ENCODE results near the gene XPNPEP1.

XPNPEP1 gene

GRCh38 chr10:109891105-109891504 lies 32.2 kb downstream of the XPNPEP1 start:
- Histone ChIP-seq H3K27ac (ENCODE audit: low read length) (no peak overlapping the region), H3K79me2 (ENCODE audit: low read length) (no peaks in the 10 kb centered on the region), H4K20me1 (ENCODE audit: insufficient read depth, low read length) (peaks cover 6% of the 10 kb centered on the region; the same call in 1 of the 2 replicates), H3K36me3 (replicated peaks; ENCODE audit: low read depth, low read length) (peaks cover 6% of the 10 kb centered on the region), H3K4me1 (ENCODE audit: low read length) (no peaks in the 10 kb centered on the region), H3K4me2 (ENCODE audit: low read length) (no peak overlapping the region), H3K9ac (ENCODE audit: low read length) (no peak overlapping the region), H3K27me3 (ENCODE audit: low read depth, low read length) (no peaks in the 10 kb centered on the region), H3K4me3 (ENCODE audit: low read length) (no peak overlapping the region), H3K9me3 (ENCODE audit: insufficient read depth, low read length) (no peaks in the 10 kb centered on the region), H2AFZ (ENCODE audit: low read depth, low read length) (no peak overlapping the region)
- TF ChIP-seq, protein P1, sequence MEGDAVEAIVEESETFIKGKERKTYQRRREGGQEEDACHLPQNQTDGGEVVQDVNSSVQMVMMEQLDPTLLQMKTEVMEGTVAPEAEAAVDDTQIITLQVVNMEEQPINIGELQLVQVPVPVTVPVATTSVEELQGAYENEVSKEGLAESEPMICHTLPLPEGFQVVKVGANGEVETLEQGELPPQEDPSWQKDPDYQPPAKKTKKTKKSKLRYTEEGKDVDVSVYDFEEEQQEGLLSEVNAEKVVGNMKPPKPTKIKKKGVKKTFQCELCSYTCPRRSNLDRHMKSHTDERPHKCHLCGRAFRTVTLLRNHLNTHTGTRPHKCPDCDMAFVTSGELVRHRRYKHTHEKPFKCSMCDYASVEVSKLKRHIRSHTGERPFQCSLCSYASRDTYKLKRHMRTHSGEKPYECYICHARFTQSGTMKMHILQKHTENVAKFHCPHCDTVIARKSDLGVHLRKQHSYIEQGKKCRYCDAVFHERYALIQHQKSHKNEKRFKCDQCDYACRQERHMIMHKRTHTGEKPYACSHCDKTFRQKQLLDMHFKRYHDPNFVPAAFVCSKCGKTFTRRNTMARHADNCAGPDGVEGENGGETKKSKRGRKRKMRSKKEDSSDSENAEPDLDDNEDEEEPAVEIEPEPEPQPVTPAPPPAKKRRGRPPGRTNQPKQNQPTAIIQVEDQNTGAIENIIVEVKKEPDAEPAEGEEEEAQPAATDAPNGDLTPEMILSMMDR (IDR thresholded peaks at IDR 0.05; ENCODE audit: low read depth, low read length), result no peak
- no peak for TF ChIP-seq EZH2phosphoT487 (IDR thresholded peaks at IDR 0.05; ENCODE audit: low read depth)

DNA sequence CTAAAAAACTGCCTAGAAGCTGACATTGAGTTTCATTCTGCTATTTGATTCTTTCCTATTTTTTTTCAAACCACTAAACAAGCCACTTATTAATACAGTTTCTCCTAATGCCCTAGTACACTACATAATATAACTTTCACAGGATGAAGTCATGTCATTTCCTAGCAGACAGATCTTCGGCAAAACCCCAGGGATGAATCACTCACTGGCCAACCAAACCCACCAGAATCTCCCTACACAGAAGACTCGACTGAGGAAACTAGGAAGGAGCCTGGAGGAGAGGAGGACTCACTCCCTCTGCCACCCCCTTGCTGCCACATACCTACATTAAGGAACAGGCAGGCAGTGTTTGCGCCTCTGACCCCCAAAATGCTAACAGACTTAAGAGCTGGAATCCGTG lies 33.4 kb downstream of the XPNPEP1 start:
- Histone ChIP-seq H3K27ac (ENCODE audit: low read length) (no peak overlapping the region), H3K9ac (ENCODE audit: low read length) (no peak overlapping the region), H3K4me2 (ENCODE audit: low read length) (no peak overlapping the region)

GRCh38 chr10:109887776-109888175 lies 35.5 kb downstream of the XPNPEP1 start:
- H3K4me2 ChIP-seq (ENCODE audit: low read length), result no peak overlapping the region
- peaks cover 6% of the 10 kb centered on the region; the same call in 1 of the 2 replicates for H4K20me1 ChIP-seq (ENCODE audit: insufficient read depth, low read length)
- H3K36me3 ChIP-seq (replicated peaks; ENCODE audit: low read depth, low read length), result peaks cover 15% of the 10 kb centered on the region
- H2AFZ ChIP-seq (ENCODE audit: low read depth, low read length), result no peak overlapping the region
- no peak overlapping the region for H3K4me3 ChIP-seq (ENCODE audit: low read length)
- H3K9ac ChIP-seq (ENCODE audit: low read length), result no peak overlapping the region
- H3K27me3 ChIP-seq (ENCODE audit: low read depth, low read length), result no peaks in the 10 kb centered on the region
- H3K9me3 ChIP-seq (ENCODE audit: insufficient read depth, low read length), result no peaks in the 10 kb centered on the region
- peaks cover 17% of the 10 kb centered on the region for H3K4me1 ChIP-seq (ENCODE audit: low read length)
- H3K79me2 ChIP-seq (ENCODE audit: low read length), result no peaks in the 10 kb centered on the region
- no peak for TF ChIP-seq EZH2phosphoT487 (IDR thresholded peaks at IDR 0.05; ENCODE audit: low read depth)
- TF ChIP-seq, protein P1 (IDR thresholded peaks at IDR 0.05; ENCODE audit: low read depth, low read length), result no peak
- no peak overlapping the region for H3K27ac ChIP-seq (ENCODE audit: low read length)

More for the DNA sequence above, 33.4 kb downstream of the XPNPEP1 start:
- H3K36me3 ChIP-seq (replicated peaks; ENCODE audit: low read depth, low read length), result peaks cover 13% of the 10 kb centered on the region
- H3K9me3 ChIP-seq (ENCODE audit: insufficient read depth, low read length), result no peaks in the 10 kb centered on the region
- no peaks in the 10 kb centered on the region for H3K27me3 ChIP-seq (ENCODE audit: low read depth, low read length)
- H3K79me2 ChIP-seq (ENCODE audit: low read length), result no peaks in the 10 kb centered on the region
- no peak overlapping the region for H2AFZ ChIP-seq (ENCODE audit: low read depth, low read length)
- H3K4me3 ChIP-seq (ENCODE audit: low read length), result no peak overlapping the region
- no peaks in the 10 kb centered on the region for H3K4me1 ChIP-seq (ENCODE audit: low read length)
- H4K20me1 ChIP-seq (ENCODE audit: insufficient read depth, low read length), result no peaks in the 10 kb centered on the region
- TF ChIP-seq EZH2phosphoT487 (IDR thresholded peaks at IDR 0.05; ENCODE audit: low read depth), result no peak
- TF ChIP-seq, protein P1 (IDR thresholded peaks at IDR 0.05; ENCODE audit: low read depth, low read length), result no peak

DNA sequence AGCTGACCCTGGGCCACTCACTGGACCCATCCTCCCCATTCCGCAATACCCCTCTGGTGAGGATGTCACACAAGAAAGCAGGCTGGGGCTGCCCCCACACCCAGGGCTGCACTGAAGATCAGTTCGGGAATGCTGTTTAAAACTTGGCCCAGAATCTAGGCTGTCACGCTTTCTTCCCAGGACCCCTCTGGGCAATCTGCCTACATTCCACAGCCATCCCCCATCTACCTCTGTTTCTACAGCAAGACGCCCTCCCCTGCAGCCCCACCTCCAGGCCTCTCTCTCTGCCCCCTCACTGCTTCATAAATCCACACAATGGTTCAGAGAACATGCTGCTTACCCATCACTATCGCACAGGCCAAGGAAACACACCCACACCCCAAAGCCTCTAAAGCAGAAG lies 36.1 kb downstream of the XPNPEP1 start:
- Histone ChIP-seq H3K4me3 (ENCODE audit: low read length) (no peak overlapping the region), H3K27ac (ENCODE audit: low read length) (no peak overlapping the region), H3K79me2 (ENCODE audit: low read length) (no peaks in the 10 kb centered on the region), H3K4me2 (ENCODE audit: low read length) (no peak overlapping the region), H2AFZ (ENCODE audit: low read depth, low read length) (no peak overlapping the region), H3K4me1 (ENCODE audit: low read length) (peaks cover 17% of the 10 kb centered on the region), H4K20me1 (ENCODE audit: insufficient read depth, low read length) (peaks cover 6% of the 10 kb centered on the region; the same call in 1 of the 2 replicates), H3K9ac (ENCODE audit: low read length) (no peak overlapping the region), H3K27me3 (ENCODE audit: low read depth, low read length) (no peaks in the 10 kb centered on the region), H3K36me3 (replicated peaks; ENCODE audit: low read depth, low read length) (peaks cover 20% of the 10 kb centered on the region), H3K9me3 (ENCODE audit: insufficient read depth, low read length) (no peaks in the 10 kb centered on the region)
- TF ChIP-seq EZH2phosphoT487 (IDR thresholded peaks at IDR 0.05; ENCODE audit: low read depth), result no peak
